OCI-LY7 (cell line): ENCODE results near the gene AGRN. TPM values are rescaled to one million over a fixed set of nuclear protein-coding genes. Genes with fewer than 3 reads are reported as not detected.

Experiments
- BruUV-seq: library from RNA; stranded (reverse); fragments of 400-500 nt; replicated peaks from 2 replicates; lab custom pipeline; 2021; lab: Mats Ljungman, UMichigan
- CTCF ChIA-PET: fragments of 300-600 bp; sonication (Branson Sonifier 250); formaldehyde crosslinking; loops from one replicate; lab custom pipeline; 2022; ENCODE audit warnings: antibody characterized with exemption; ENCODE audit not compliant: unreplicated experiment; lab: Charles Lee
- POLR2A ChIA-PET: fragments of 300-600 bp; sonication (Branson Sonifier 250); formaldehyde crosslinking; loops from one replicate; lab custom pipeline; 2022; ENCODE audit warnings: antibody characterized with exemption; lab: Charles Lee
- DNase-seq: peaks from one replicate; pipeline ENCODE4 v3.0.0-alpha.2; 2015; ENCODE audit warnings: low spot score
- H2AFZ ChIP-seq: fragments of 200-600 bp; sonication (generic), shearing (Covaris generic); 2 replicates; pipeline ENCODE4 v1.6.1; 2014; ENCODE audit warnings: mild to moderate bottlenecking, antibody characterized with exemption, low read length, moderate library complexity
- H3K27ac ChIP-seq: fragments of 200-600 bp; sonication (generic); 2 replicates; pipeline ENCODE4 v1.5.1; 2014; ENCODE audit warnings: mixed run types, low read depth, mild to moderate bottlenecking, moderate library complexity, low read length, inconsistent platforms; ENCODE audit not compliant: poor library complexity, severe bottlenecking
- H3K36me3 ChIP-seq: fragments of 200-600 bp; sonication (generic); 2 replicates; pipeline ENCODE4 v1.6.1; 2014; ENCODE audit warnings: mild to moderate bottlenecking, antibody characterized with exemption, low read length, moderate library complexity, mixed read lengths; ENCODE audit not compliant: insufficient read depth
- H3K4me1 ChIP-seq: fragments of 200-600 bp; sonication (generic); 2 replicates; pipeline ENCODE4 v1.5.1; 2014; ENCODE audit warnings: mild to moderate bottlenecking, low read length; ENCODE audit not compliant: insufficient read depth, poor library complexity, severe bottlenecking
- H3K4me2 ChIP-seq: fragments of 200-600 bp; sonication (generic); 2 replicates; pipeline ENCODE4 v1.6.1; 2014; ENCODE audit warnings: mild to moderate bottlenecking, low read length
- H3K4me3 ChIP-seq: fragments of 200-600 bp; sonication (generic); 2 replicates; pipeline ENCODE4 v1.5.1; 2014; ENCODE audit warnings: mild to moderate bottlenecking, low read depth, low read length; ENCODE audit not compliant: poor library complexity, severe bottlenecking
- H3K79me2 ChIP-seq: fragments of 200-600 bp; sonication (generic); 2 replicates; pipeline ENCODE4 v1.6.1; 2016; ENCODE audit warnings: low read depth, mild to moderate bottlenecking, low read length, moderate library complexity, mixed read lengths; ENCODE audit not compliant: insufficient read depth
- H3K9me2 ChIP-seq: fragments of 200-600 bp; sonication (generic); 2 replicates; pipeline ENCODE4 v1.6.1; 2016; ENCODE audit warnings: mild to moderate bottlenecking, low read length, mixed read lengths; ENCODE audit not compliant: insufficient read depth
- H3K9me3 ChIP-seq: fragments of 200-600 bp; sonication (generic); 2 replicates; pipeline ENCODE4 v1.6.1; 2014; ENCODE audit warnings: mild to moderate bottlenecking, mixed run types, low read length, mixed read lengths
- H4K20me1 ChIP-seq: fragments of 200-600 bp; sonication (generic); 2 replicates; pipeline ENCODE4 v1.6.1; 2014; ENCODE audit warnings: mild to moderate bottlenecking, antibody characterized with exemption, low read length, moderate library complexity, mixed read lengths; ENCODE audit not compliant: insufficient read depth
- CTCF ChIP-seq: fragments of 200-600 bp; sonication (generic); conservative IDR thresholded peaks from 2 replicates; pipeline ENCODE4 v1.5.1; 2014; ENCODE audit warnings: mild to moderate bottlenecking, antibody characterized with exemption, low read length, moderate library complexity, mixed read lengths
- EZH2phosphoT487 ChIP-seq: fragments of 200-600 bp; sonication (generic); IDR thresholded peaks from 2 replicates; pipeline ENCODE4 v1.6.1; 2018; ENCODE audit warnings: low read depth, borderline replicate concordance, mild to moderate bottlenecking, mixed run types, antibody characterized with exemption, low read length, moderate library complexity, mixed read lengths
- intact Hi-C: fragments of 100-400 bp; cut with micrococcal nuclease; formaldehyde crosslinking; loops from one replicate; pipeline ENCODE4 v1.10.0; 2022; ENCODE audit not compliant: unreplicated experiment
- total RNA-seq, 2 experiments: library from RNA; depleted of rRNA in 1 of 2; stranded (reverse); fragments of >200 nt in 1 of 2; shearing (Covaris generic) in 1 of 2; gene quantifications; 2 replicates each; pipeline ENCODE4 v1.2.3, GENCODE V29; 2014 to 2022

The AGRN gene
- total RNA-seq, 2 experiments from 2014 or later = 2.7 to 9.1 TPM

DNA sequence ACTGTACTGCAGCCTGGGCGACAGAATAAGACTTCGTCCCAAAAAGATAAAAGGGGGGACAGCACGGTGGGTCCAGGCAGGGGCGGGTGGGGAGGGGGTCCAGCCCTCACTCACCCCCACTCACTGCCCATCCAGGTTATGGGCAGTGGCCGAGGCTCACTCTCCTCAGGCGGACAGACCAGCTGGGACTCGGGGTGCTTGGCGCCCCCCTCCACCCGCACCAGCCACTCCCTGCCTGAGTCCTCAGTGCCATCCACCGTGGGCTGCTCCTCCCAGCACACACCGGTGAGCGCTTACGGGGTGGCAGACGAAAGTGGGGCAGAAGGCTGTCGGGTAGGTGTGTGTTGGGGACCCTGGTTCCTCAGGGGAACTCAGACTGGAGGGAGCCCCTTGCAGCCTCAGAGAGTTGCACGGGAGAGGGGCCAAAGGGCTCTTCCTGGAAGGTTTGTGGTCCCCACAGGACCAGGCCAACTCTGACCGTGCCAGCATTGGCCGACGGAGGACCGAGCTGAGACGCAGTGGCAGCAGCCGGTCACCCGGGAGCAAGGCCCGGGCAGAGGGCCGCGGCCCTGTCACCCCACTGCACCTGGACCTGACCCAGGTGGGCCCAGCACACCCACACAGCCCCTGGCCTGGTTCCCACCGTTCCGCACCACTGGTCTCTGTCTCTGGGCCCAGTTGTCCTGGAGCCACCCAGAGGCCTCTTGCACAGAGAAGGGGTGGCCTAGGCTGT, 47.0 kb upstream of the AGRN start:
- H3K4me1 ChIP-seq = no peaks in the 10 kb centered on the region
- H3K36me3 ChIP-seq = no peaks in the 10 kb centered on the region
- no peaks in the 10 kb centered on the region for H3K79me2 ChIP-seq
- POLR2A ChIA-PET = no interaction called here
- no peaks in the 10 kb centered on the region for H3K9me2 ChIP-seq
- intact Hi-C loops = no loop called here
- H3K4me3 ChIP-seq = no peak overlapping the region
- H3K9me3 ChIP-seq = no peaks in the 10 kb centered on the region
- CTCF ChIA-PET = no interaction called here
- no peak for TF ChIP-seq EZH2phosphoT487
- no peak for TF ChIP-seq CTCF
- H3K4me2 ChIP-seq = no peak overlapping the region
- H4K20me1 ChIP-seq = no peaks in the 10 kb centered on the region; the same call in 1 of the 2 replicates
- no peak overlapping the region for H2AFZ ChIP-seq
- H3K27ac ChIP-seq = no peak overlapping the region
- BruUV-seq = no TSS peak
- DNase-seq = no peak

- H3K9me2 ChIP-seq = no peaks in the 10 kb centered on the region
- no peak overlapping the region for H3K4me2 ChIP-seq
- BruUV-seq = no TSS peak
- H3K79me2 ChIP-seq = no peaks in the 10 kb centered on the region
- ChIA-PET CTCF (interaction anchor here (0.6 kb wide), 1 partner anchor 14 kb away, joined by 3 read pairs; the partner anchor contains the start of gene NOC2L), POLR2A (no interaction called here)
- intact Hi-C loops = no loop called here
- no peak for DNase-seq
- no peaks in the 10 kb centered on the region; the same call in 1 of the 2 replicates for H4K20me1 ChIP-seq
- no peak overlapping the region for H3K27ac ChIP-seq
- H3K9me3 ChIP-seq = no peaks in the 10 kb centered on the region
- TF ChIP-seq CTCF (no peak), EZH2phosphoT487 (no peak)
- H3K4me1 ChIP-seq = no peaks in the 10 kb centered on the region
- no peak overlapping the region for H2AFZ ChIP-seq
- H3K36me3 ChIP-seq = no peaks in the 10 kb centered on the region
- no peak overlapping the region for H3K4me3 ChIP-seq
Observed at GRCh38 chr1:973459-974292, 46.2 kb upstream of the AGRN start.
